GM18867 (cell line): ENCODE results near the gene ANKRD65.
"Not testable (repeated sequence)": the region's sequence is repeated elsewhere in the genome, so short reads cannot be mapped to it uniquely, and the experiment has no call there.

Experiments
- ATAC-seq: cut with Tn5 transposase; IDR thresholded peaks from one replicate; pipeline ENCODE4 v1.9.1; 2021; ENCODE audit warnings: mild to moderate bottlenecking, moderate library complexity; ENCODE audit not compliant: unreplicated experiment

The ANKRD65 gene

GRCh38 chr1:1430992-1431844 is 10.1 kb upstream of the ANKRD65 start:
- no peak for ATAC-seq

GRCh38 chr1:1430114-1430982 is 9.3 kb upstream of the ANKRD65 start:
- no peak for ATAC-seq

GRCh38 chr1:1429671-1430073 is 8.6 kb upstream of the ANKRD65 start:
- ATAC-seq: no peak

GRCh38 chr1:1428967-1429366 is 7.9 kb upstream of the ANKRD65 start:
- not testable (repeated sequence) for ATAC-seq

- no peak for ATAC-seq
Observed at GRCh38 chr1:1428174-1428573, 7.1 kb upstream of the ANKRD65 start.

- no peak for ATAC-seq
Observed at GRCh38 chr1:1427820-1428148, 6.7 kb upstream of the ANKRD65 start.

- no peak for ATAC-seq
Observed at GRCh38 chr1:1427106-1427819, 6.2 kb upstream of the ANKRD65 start.

GRCh38 chr1:1426496-1427105 is 5.5 kb upstream of the ANKRD65 start:
- ATAC-seq: no peak

GRCh38 chr1:1425753-1426495 is 4.8 kb upstream of the ANKRD65 start:
- ATAC-seq: no peak

- ATAC-seq: no peak
Observed at GRCh38 chr1:1425426-1425752, 4.3 kb upstream of the ANKRD65 start.

- ATAC-seq: no peak
Observed at GRCh38 chr1:1424707-1425106, 3.6 kb upstream of the ANKRD65 start.

- no peak for ATAC-seq
Observed at GRCh38 chr1:1423245-1423597, 2.1 kb upstream of the ANKRD65 start.

GRCh38 chr1:1422465-1423244 is 1.6 kb upstream of the ANKRD65 start:
- ATAC-seq: no peak

GRCh38 chr1:1421907-1422464 is 910 bp upstream of the ANKRD65 start:
- ATAC-seq: no peak

GRCh38 chr1:1420654-1421141 is 378 bp downstream of the ANKRD65 start:
- no peak for ATAC-seq

- ATAC-seq: no peak
Observed at GRCh38 chr1:1419813-1420653, 1.0 kb downstream of the ANKRD65 start.

GRCh38 chr1:1419363-1419812 is 1.7 kb downstream of the ANKRD65 start:
- no peak for ATAC-seq
